Dermis microvascular lymphatic vessel endothelial cell (primary cell): ENCODE measurements around the gene TMEM53. TPM values are rescaled to one million over a fixed set of nuclear protein-coding genes. Genes with fewer than 3 reads are reported as not detected.

Experiments used
- DNase-seq, 2 donors: peaks; one replicate each; pipeline versions ENCODE4 v3.0.0 to v3.0.0-alpha.2; 2010; ENCODE audit warnings: low read depth in 2 of 2
- total RNA-seq: library from RNA; depleted of rRNA; stranded (reverse); fragments of >200 nt; gene quantifications from 2 replicates; pipeline ENCODE4 v1.2.1, GENCODE V29; 2014

Gene TMEM53
- total RNA-seq, 1 donor from 2014 or later, result 4.7 TPM

- no peak for DNase-seq
These were observed 67.5 kb downstream of the TMEM53 start for GRCh38 chr1:44606701-44607281.

GRCh38 chr1:44605914-44606615, 68.2 kb downstream of the TMEM53 start:
- DNase-seq, result no peak

GRCh38 chr1:44604157-44604955, 69.9 kb downstream of the TMEM53 start:
- DNase-seq, result no peak

GRCh38 chr1:44603718-44604117, 70.6 kb downstream of the TMEM53 start:
- DNase-seq, result no peak

Other genes with a start within 250 kb of the TMEM53 start
- gene ARMH1, start 233 bp upstream of the TMEM53 start, total RNA-seq, result 0.13 TPM in 1 of 2 replicates, not detected in the other
- gene RNU5D-1, start 56.7 kb upstream of the TMEM53 start, total RNA-seq, result not detected in 2 replicates
- gene KIF2C, start 65.4 kb upstream of the TMEM53 start, total RNA-seq, result 9.7 and 21.3 TPM in 2 replicates
- 1,311 and 1,360 TPM in 2 replicates for gene RPS8, start 101.1 kb upstream of the TMEM53 start, total RNA-seq
- under 0.01 TPM in 1 of 2 replicates, not detected in the other for gene BEST4, start 113.7 kb upstream of the TMEM53 start, total RNA-seq
- 11.7 and 14.9 TPM in 2 replicates for gene PLK3, start 125.9 kb upstream of the TMEM53 start, total RNA-seq
- gene DYNLT4, start 132.9 kb upstream of the TMEM53 start, total RNA-seq, result 0.13 and 0.25 TPM in 2 replicates
- gene BTBD19, start 134.0 kb upstream of the TMEM53 start, total RNA-seq, result 3.3 and 6.2 TPM in 2 replicates
- under 0.01 TPM in 2 replicates for gene PTCH2, start 168.8 kb upstream of the TMEM53 start, total RNA-seq